Measurements from ENCODE around the gene PARP8. TPM values are rescaled to one million over a fixed set of nuclear protein-coding genes. Genes with fewer than 3 reads are reported as not detected.
"Not testable (repeated sequence)": the region's sequence is repeated elsewhere in the genome, so short reads cannot be mapped to it uniquely, and the experiment has no call there.

The PARP8 gene
- total and polyA plus RNA-seq, 9 donors, result 4.4 to 21.4 (median 18.4) TPM

- Histone ChIP-seq H3K9me3 (no peaks in the 10 kb centered on the region), H3K4me3 (no peak overlapping the region), H3K36me3 (no peaks in the 10 kb centered on the region), H3K27ac (no peak overlapping the region), H3K27me3 (no peaks in the 10 kb centered on the region), H3K4me1 (ENCODE audit: insufficient read depth) (no peaks in the 10 kb centered on the region)
- intact Hi-C loops (cut with DNase I), result no loop called here
- WGBS, 3 donors, result 76 to 78% (median 77%) methylated on average over 3 of the region's 3 CpGs
- TF ChIP-seq POLR2A (IDR thresholded peaks at IDR 0.05) (no peak), CTCF (IDR thresholded peaks at IDR 0.05) (no peak), EP300 (IDR thresholded peaks at IDR 0.05) (no peak)
- DNase-seq, result no peak
These were observed 142.0 kb downstream of the PARP8 start for GRCh38 chr5:50808406-50808805.

- H3K36me3 ChIP-seq; intact Hi-C loops (cut with DNase I); H3K27ac ChIP-seq; H3K4me1 ChIP-seq (ENCODE audit: insufficient read depth); DNase-seq; H3K4me3 ChIP-seq; H3K9me3 ChIP-seq; H3K27me3 ChIP-seq: not testable (repeated sequence)
- 91 to 98% (median 92%) methylated on average over 6 of the region's 6 CpGs for WGBS, 3 donors
These were observed 145.3 kb downstream of the PARP8 start for GRCh38 chr5:50811746-50812145.

- Histone ChIP-seq H3K27me3 (no peaks in the 10 kb centered on the region), H3K4me3 (no peak overlapping the region), H3K4me1 (ENCODE audit: insufficient read depth) (no peaks in the 10 kb centered on the region), H3K9me3 (no peaks in the 10 kb centered on the region), H3K27ac (no peak overlapping the region), H3K36me3 (no peaks in the 10 kb centered on the region)
- 88 to 97% (median 95%) methylated on average over 3 of the region's 3 CpGs for WGBS, 3 donors
- no peak for DNase-seq
- no peak for TF ChIP-seq CTCF (IDR thresholded peaks at IDR 0.05)
- TF ChIP-seq POLR2A (IDR thresholded peaks at IDR 0.05), result no peak
- TF ChIP-seq EP300 (IDR thresholded peaks at IDR 0.05), result no peak
- intact Hi-C loops (cut with DNase I), result no loop called here
These were observed 147.3 kb downstream of the PARP8 start for GRCh38 chr5:50813691-50814090.

GRCh38 chr5:50814556-50814955 lies 148.1 kb downstream of the PARP8 start:
- TF ChIP-seq EP300 (IDR thresholded peaks at IDR 0.05) (no peak), CTCF (IDR thresholded peaks at IDR 0.05) (no peak), POLR2A (IDR thresholded peaks at IDR 0.05) (no peak)

GRCh38 chr5:50822046-50822445 lies 155.6 kb downstream of the PARP8 start:
- intact Hi-C loops (cut with DNase I), result no loop called here
- no peak overlapping the region for H3K27ac ChIP-seq
- H3K4me1 ChIP-seq (ENCODE audit: insufficient read depth), result no peaks in the 10 kb centered on the region
- TF ChIP-seq CTCF (IDR thresholded peaks at IDR 0.05) (no peak), POLR2A (IDR thresholded peaks at IDR 0.05) (no peak), EP300 (IDR thresholded peaks at IDR 0.05) (no peak)
- H3K27me3 ChIP-seq, result no peaks in the 10 kb centered on the region
- H3K4me3 ChIP-seq, result no peak overlapping the region
- WGBS, 3 donors, result 91 to 98% (median 95%) methylated on average over 2 of the region's 2 CpGs
- no peak for DNase-seq
- H3K9me3 ChIP-seq, result no peaks in the 10 kb centered on the region
- H3K36me3 ChIP-seq, result no peaks in the 10 kb centered on the region

More at GRCh38 chr5:50814556-50814955, 148.1 kb downstream of the PARP8 start:
- no peak for DNase-seq
- H3K4me1 ChIP-seq (ENCODE audit: insufficient read depth), result no peaks in the 10 kb centered on the region
- intact Hi-C loops (cut with DNase I), result no loop called here
- H3K27ac ChIP-seq, result no peak overlapping the region
- H3K4me3 ChIP-seq, result no peak overlapping the region
- no peaks in the 10 kb centered on the region for H3K36me3 ChIP-seq
- no peaks in the 10 kb centered on the region for H3K27me3 ChIP-seq
- H3K9me3 ChIP-seq, result no peaks in the 10 kb centered on the region
- 81 to 90% (median 88%) methylated on average over 6 of the region's 6 CpGs for WGBS, 3 donors

All from ovary (tissue), 9 donors.